GM21367 (cell line): ENCODE data around the gene CDK6.

Experiments used
- ATAC-seq: cut with Tn5 transposase; IDR thresholded peaks from one replicate; pipeline ENCODE4 v1.9.1; 2021; ENCODE audit not compliant: unreplicated experiment

Gene CDK6

GRCh38 chr7:92714767-92715166 is 121.6 kb downstream of the CDK6 start:
- no peak for ATAC-seq

- no peak for ATAC-seq
These were observed 122.1 kb downstream of the CDK6 start for GRCh38 chr7:92714280-92714679.

GRCh38 chr7:92709912-92710311 is 126.5 kb downstream of the CDK6 start:
- ATAC-seq, result no peak

GRCh38 chr7:92709150-92709549 is 127.2 kb downstream of the CDK6 start:
- no peak for ATAC-seq

- ATAC-seq, result no peak
These were observed 128.0 kb downstream of the CDK6 start for GRCh38 chr7:92708111-92709042.

- no peak for ATAC-seq
These were observed 128.9 kb downstream of the CDK6 start for GRCh38 chr7:92707435-92707834.

GRCh38 chr7:92706563-92706962 is 129.8 kb downstream of the CDK6 start:
- no peak for ATAC-seq

GRCh38 chr7:92705831-92706230 is 130.5 kb downstream of the CDK6 start:
- no peak for ATAC-seq

- no peak for ATAC-seq
These were observed 131.5 kb downstream of the CDK6 start for GRCh38 chr7:92704858-92705257.

GRCh38 chr7:92702535-92702934 is 133.8 kb downstream of the CDK6 start:
- no peak for ATAC-seq

- ATAC-seq, result no peak
These were observed 136.3 kb downstream of the CDK6 start for GRCh38 chr7:92699966-92700514.

- ATAC-seq, result no peak
These were observed 136.8 kb downstream of the CDK6 start for GRCh38 chr7:92699560-92699959.

- no peak for ATAC-seq
These were observed 138.0 kb downstream of the CDK6 start for GRCh38 chr7:92698237-92698841.

- ATAC-seq, result no peak
These were observed 139.0 kb downstream of the CDK6 start for GRCh38 chr7:92697414-92697813.

- ATAC-seq, result no peak
These were observed 139.4 kb downstream of the CDK6 start for GRCh38 chr7:92697012-92697411.

- no peak for ATAC-seq
These were observed 139.8 kb downstream of the CDK6 start for GRCh38 chr7:92696584-92696983.

- no peak for ATAC-seq
These were observed 140.8 kb downstream of the CDK6 start for GRCh38 chr7:92695308-92696261.

GRCh38 chr7:92694211-92694610 is 142.2 kb downstream of the CDK6 start:
- no peak for ATAC-seq

GRCh38 chr7:92693519-92693918 is 142.9 kb downstream of the CDK6 start:
- ATAC-seq, result no peak

- ATAC-seq, result peak; percentile 86
These were observed 144.8 kb downstream of the CDK6 start for GRCh38 chr7:92691578-92691977.
